ENCODE data around the gene SHROOM3.

The SHROOM3 gene

DNA sequence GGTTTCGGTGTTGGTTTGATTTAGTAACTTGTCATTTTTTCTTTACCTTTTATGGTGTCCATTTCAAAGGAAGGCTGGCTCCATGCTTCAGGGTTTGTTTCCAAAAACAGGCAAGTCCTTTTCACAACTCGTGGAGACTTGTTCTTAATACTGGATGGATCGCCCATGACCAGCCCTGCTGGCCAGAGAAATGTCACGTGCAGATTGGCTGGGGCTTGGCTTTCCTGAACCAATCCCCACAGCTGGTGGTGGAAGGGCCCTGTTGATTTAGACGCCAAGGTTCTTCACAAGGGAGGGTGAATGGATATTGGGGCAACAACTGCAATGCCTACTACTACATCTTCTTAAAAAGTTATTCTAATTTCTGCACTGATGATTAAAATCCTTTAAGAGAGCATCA is 92.6 kb downstream of the SHROOM3 start:
- DNase-seq (ENCODE audit: low spot score), result no peak
- TF ChIP-seq CTCF (IDR thresholded peaks at IDR 0.05; ENCODE audit: extremely low read depth, missing control alignments), result no peak

DNA sequence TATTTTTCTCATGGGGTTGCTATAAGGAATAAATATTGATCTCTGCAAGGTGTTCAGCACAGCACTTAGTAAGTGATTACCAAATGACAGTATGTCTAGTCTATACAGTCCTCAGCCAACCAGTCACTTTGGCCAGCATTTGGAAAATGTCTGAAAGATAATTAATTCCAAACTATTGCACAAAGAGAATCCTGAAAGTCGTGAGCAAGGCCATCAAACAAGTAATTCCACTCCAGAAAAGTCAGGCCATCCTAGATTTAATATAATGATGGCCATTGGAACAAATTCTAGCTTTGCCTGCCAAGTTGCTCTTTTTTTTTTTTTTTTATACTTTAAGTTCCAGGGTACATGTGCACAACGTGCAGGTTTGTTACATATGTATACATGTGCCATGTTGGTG is 96.6 kb downstream of the SHROOM3 start:
- no peak for TF ChIP-seq CTCF (IDR thresholded peaks at IDR 0.05; ENCODE audit: extremely low read depth, missing control alignments)
- DNase-seq (ENCODE audit: low spot score), result no peak

DNA sequence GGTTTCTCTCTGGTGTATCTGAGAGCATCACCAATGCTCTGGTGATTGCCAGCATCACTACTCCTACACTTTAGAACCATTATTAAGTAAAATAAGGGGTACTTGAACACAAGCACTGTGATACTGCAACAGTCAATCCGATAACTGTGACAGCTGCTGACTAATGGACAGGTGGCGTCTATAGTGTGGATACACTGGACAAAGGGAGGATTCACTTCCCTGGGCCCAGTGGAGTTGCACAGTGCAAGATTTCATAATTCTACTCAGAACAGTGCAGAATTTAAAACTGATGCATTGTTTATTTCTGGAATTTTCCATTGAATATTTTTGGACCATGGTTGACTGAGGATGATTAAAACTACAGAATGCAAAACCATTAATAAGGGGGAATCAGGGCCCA is 97.8 kb downstream of the SHROOM3 start:
- no peak for DNase-seq (ENCODE audit: low spot score)
- no peak for TF ChIP-seq CTCF (IDR thresholded peaks at IDR 0.05; ENCODE audit: extremely low read depth, missing control alignments)

DNA sequence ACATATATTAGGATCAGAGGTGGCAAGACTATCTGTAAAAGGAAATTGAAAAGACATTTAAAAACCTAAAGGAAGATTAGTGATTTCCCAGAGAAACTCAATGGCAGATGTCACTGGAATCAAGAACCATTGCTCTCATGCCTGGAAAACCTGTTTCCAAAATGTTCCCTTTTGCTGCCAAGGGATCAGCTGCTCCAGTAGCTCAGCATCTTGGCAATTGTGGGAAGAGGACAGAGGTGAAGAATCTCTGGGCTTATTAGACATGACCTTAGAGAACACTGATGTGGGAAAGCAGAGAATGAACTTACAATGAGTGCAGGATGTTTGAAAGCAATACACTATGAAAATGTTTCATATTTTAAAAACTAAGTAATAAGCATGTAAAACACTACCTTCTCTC is 98.3 kb downstream of the SHROOM3 start:
- no peak for TF ChIP-seq CTCF (IDR thresholded peaks at IDR 0.05; ENCODE audit: extremely low read depth, missing control alignments)
- DNase-seq (ENCODE audit: low spot score), result no peak

DNA sequence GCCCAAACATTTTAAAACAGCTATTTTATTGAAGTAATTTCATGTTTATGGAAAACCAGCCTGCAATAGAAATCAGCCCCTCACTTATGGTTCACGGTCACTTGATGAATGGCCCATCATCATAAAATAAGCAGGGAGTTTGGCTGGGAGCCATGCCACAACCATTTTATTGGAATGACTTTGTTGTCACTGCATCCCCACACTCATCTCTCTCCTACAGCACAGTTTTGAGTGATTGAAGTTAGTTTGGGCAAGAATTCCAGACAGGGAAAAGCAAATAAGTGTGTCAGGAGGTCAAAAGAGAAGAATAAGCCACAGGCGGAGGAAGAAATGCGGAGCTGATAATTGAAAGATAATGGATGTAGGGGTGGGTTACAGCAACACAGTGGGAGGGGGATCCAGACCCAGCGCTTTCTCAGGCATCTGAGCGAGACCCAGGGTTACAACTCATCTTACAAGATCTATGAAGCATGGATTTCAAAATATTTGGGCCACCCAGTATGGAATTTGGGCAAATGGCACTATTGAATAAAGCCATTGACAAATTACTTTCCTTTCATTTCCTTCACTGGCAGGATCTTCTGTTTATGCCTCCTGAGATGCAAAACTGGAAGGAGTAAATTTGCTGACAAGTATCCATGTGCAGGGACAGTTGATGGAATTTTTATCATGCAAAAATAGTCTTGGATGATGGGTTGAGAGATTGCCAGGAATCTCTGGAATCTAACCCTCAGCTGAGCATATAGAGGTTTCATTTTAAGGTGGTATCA is 100.8 kb downstream of the SHROOM3 start:
- TF ChIP-seq CTCF (IDR thresholded peaks at IDR 0.05; ENCODE audit: extremely low read depth, missing control alignments), result no peak
- DNase-seq (ENCODE audit: low spot score), result no peak

- TF ChIP-seq CTCF (IDR thresholded peaks at IDR 0.05; ENCODE audit: extremely low read depth, missing control alignments), result no peak
- DNase-seq (ENCODE audit: low spot score), result no peak
Measured at GRCh38 chr4:76536373-76536689, 101.3 kb downstream of the SHROOM3 start.

DNA sequence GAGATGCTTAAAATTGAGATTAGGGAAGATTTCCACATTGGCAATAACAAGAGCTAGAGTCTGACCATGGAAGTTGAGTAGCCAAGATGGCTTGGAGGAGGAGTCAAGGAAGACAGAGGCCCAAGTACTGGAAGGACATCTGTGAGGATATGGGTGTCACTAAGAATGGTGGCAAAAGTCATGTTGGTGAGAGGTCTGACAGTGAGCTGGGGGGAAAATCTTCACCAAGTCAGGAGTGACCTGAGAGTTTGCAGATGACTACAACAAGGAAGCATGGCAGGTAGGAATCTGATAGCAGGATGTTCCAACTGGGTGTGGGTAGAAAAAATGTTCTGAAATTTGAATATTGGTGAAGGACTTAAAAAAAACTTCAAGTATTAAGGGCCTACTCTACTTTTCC is 103.3 kb downstream of the SHROOM3 start:
- DNase-seq (ENCODE audit: low spot score), result no peak
- no peak for TF ChIP-seq CTCF (IDR thresholded peaks at IDR 0.05; ENCODE audit: extremely low read depth, missing control alignments)
